ENCODE data around the gene BRINP2. TPM values are rescaled to one million over a fixed set of nuclear protein-coding genes. Genes with fewer than 3 reads are reported as not detected.

The BRINP2 gene
- total and polyA plus RNA-seq, 2 of the 13 experiments (the other 11 are each of a cell fraction or from before 2014, with no cell fraction given): 0.08 to 0.20 TPM

DNA sequence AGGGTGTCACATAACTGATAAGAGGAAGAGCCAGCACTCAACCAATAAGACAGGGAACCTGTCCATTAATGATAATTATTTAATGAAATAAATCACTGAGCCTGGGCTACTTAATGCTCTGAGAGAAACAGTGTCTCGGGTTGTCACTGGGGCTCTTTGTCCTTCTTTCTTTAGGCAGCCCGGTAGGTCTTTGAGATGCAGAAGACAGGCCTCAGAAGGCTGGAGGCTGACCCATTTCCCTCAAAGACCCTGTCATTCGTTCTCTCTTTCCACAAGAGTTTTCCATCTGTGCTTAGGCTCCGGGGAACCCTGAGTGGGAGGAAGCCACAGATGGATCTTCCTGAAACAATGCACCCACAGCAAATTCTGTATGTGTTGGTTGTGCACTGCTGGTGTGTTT, 68.2 kb downstream of the BRINP2 start:
- ATAC-seq: no peak
- H3K9me3 ChIP-seq (ENCODE audit: low read length): no peaks in the 10 kb centered on the region
- no peaks in the 10 kb centered on the region for H3K36me3 ChIP-seq (replicated peaks in 1 of 2; ENCODE audit: control insufficient read depth in 1 of 2, insufficient read depth in 2 of 2, low read length in 2 of 2)
- in situ Hi-C loops (cut with HindIII; ENCODE audit: extremely low pct_ligation_motif_present, low pct_unique_long_range_greater_than_20kb) (no loop called here), intact Hi-C loops (cut with micrococcal nuclease; ENCODE audit: unreplicated experiment) (no loop called here)
- H3K9ac ChIP-seq (ENCODE audit: insufficient read depth, low read depth, low read length): no peak overlapping the region
- H3K27ac ChIP-seq (ENCODE audit: extremely low read length, insufficient read depth, low read length): no peak overlapping the region
- no peak overlapping the region for H2AFZ ChIP-seq (ENCODE audit: low read length)
- TF ChIP-seq, protein P1, sequence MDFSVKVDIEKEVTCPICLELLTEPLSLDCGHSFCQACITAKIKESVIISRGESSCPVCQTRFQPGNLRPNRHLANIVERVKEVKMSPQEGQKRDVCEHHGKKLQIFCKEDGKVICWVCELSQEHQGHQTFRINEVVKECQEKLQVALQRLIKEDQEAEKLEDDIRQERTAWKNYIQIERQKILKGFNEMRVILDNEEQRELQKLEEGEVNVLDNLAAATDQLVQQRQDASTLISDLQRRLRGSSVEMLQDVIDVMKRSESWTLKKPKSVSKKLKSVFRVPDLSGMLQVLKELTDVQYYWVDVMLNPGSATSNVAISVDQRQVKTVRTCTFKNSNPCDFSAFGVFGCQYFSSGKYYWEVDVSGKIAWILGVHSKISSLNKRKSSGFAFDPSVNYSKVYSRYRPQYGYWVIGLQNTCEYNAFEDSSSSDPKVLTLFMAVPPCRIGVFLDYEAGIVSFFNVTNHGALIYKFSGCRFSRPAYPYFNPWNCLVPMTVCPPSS (IDR thresholded peaks at IDR 0.05): no peak
- TF ChIP-seq ZNF101 (CRISPR knock-in tag; IDR thresholded peaks at IDR 0.05; ENCODE audit: borderline replicate concordance, low read depth): no peak
- no peak for TF ChIP-seq RAD51 (IDR thresholded peaks at IDR 0.05; ENCODE audit: borderline replicate concordance)
- TF ChIP-seq ETV6 (CRISPR knock-in tag; conservative IDR thresholded peaks at IDR 0.05): no peak
- no peak for TF ChIP-seq PTBP1 (IDR thresholded peaks at IDR 0.05; ENCODE audit: low read depth, low read length, poor library complexity, severe bottlenecking)
- TF ChIP-seq ZNF766 (CRISPR knock-in tag; IDR thresholded peaks at IDR 0.05; ENCODE audit: borderline replicate concordance): no peak
- TF ChIP-seq KLF12 (CRISPR knock-in tag; IDR thresholded peaks at IDR 0.05; ENCODE audit: borderline replicate concordance): no peak
- TF ChIP-seq ZNF263 (CRISPR knock-in tag; IDR thresholded peaks at IDR 0.05): no peak
- H3K4me1 ChIP-seq (ENCODE audit: insufficient read depth, low read length): no peaks in the 10 kb centered on the region
- peaks cover 0 to 9% of the 10 kb centered on the region in 2 experiments; a peak in 3 of 5 replicates for H3K27me3 ChIP-seq (ENCODE audit: control insufficient read depth in 1 of 2, insufficient read depth in 2 of 2, low read length in 2 of 2)
- CTCF ChIA-PET (ENCODE audit: low intra/inter-chr PET ratio, low total read pairs): no interaction called here
- no peaks in the 10 kb centered on the region for H4K20me1 ChIP-seq (ENCODE audit: insufficient read depth, low read length)
- FAIRE-seq: no peak
- H3K79me2 ChIP-seq (ENCODE audit: insufficient read depth, low read length): no peaks in the 10 kb centered on the region
- no peak overlapping the region for H3K4me2 ChIP-seq (ENCODE audit: low read depth, low read length)
- no peak for DNase-seq (ENCODE audit: low spot score)
- no TSS peak for BruUV-seq (replicated peaks)
- POLR2A ChIA-PET: no interaction called here
- 33% methylated on average over 4 of the region's 4 CpGs for WGBS (ENCODE audit: low lambda C conversion rate)
- no peak overlapping the region for H3K4me3 ChIP-seq (replicated peaks in 1 of 3; ENCODE audit: insufficient read depth in 1 of 3, low read depth in 2 of 3, low read length in 3 of 3)

DNA sequence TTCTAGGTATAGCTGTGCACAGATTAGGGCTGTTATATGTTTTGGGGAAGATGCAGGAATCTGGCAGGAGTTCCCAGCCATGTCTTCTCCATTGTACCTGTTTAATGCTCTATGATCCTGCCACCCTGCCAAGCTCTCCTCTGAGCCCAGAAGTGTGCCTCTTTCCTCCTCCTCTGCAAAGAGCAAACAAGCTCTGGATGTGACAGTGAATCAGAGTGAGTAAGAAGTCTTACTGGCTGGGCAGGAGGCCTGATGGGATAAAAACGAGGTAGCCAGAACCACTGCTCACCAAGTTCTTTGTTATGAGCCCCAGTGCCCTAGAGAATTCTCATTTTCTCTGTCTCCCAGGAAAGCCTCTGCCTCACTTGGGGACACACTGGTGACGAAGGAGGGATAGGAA, 69.0 kb downstream of the BRINP2 start:
- no peaks in the 10 kb centered on the region for H3K79me2 ChIP-seq (ENCODE audit: insufficient read depth, low read length)
- no peak overlapping the region for H3K9ac ChIP-seq (ENCODE audit: insufficient read depth, low read depth, low read length)
- FAIRE-seq: no peak
- ChIA-PET POLR2A (no interaction called here), CTCF (ENCODE audit: low intra/inter-chr PET ratio, low total read pairs) (no interaction called here)
- intact Hi-C loops (cut with micrococcal nuclease; ENCODE audit: unreplicated experiment): no loop called here
- WGBS (ENCODE audit: low lambda C conversion rate): 4% methylated on average over 2 of the region's 2 CpGs
- H3K36me3 ChIP-seq (replicated peaks in 1 of 2; ENCODE audit: control insufficient read depth in 1 of 2, insufficient read depth in 2 of 2, low read length in 2 of 2): no peaks in the 10 kb centered on the region
- no peaks in the 10 kb centered on the region for H3K9me3 ChIP-seq (ENCODE audit: low read length)
- no peak for DNase-seq (ENCODE audit: low spot score)
- no TSS peak for BruUV-seq (replicated peaks)
- ATAC-seq: no peak
- no peak overlapping the region for H3K4me3 ChIP-seq (replicated peaks in 1 of 3; ENCODE audit: insufficient read depth in 1 of 3, low read depth in 2 of 3, low read length in 3 of 3)
- H3K4me1 ChIP-seq (ENCODE audit: insufficient read depth, low read length): no peaks in the 10 kb centered on the region
- no peak overlapping the region for H3K27ac ChIP-seq (ENCODE audit: extremely low read length, insufficient read depth, low read length)
- in situ Hi-C loops (cut with HindIII; ENCODE audit: extremely low pct_ligation_motif_present, low pct_unique_long_range_greater_than_20kb): no loop called here
- H3K27me3 ChIP-seq (ENCODE audit: control insufficient read depth in 1 of 2, insufficient read depth in 2 of 2, low read length in 2 of 2): peaks cover 0 to 9% of the 10 kb centered on the region in 2 experiments; a peak in 3 of 5 replicates
- H3K4me2 ChIP-seq (ENCODE audit: low read depth, low read length): no peak overlapping the region
- no peak overlapping the region for H2AFZ ChIP-seq (ENCODE audit: low read length)
- no peaks in the 10 kb centered on the region for H4K20me1 ChIP-seq (ENCODE audit: insufficient read depth, low read length)
- TF ChIP-seq NFKB2 (CRISPR knock-in tag; IDR thresholded peaks at IDR 0.05; ENCODE audit: borderline replicate concordance): no peak
- TF ChIP-seq, protein P2, sequence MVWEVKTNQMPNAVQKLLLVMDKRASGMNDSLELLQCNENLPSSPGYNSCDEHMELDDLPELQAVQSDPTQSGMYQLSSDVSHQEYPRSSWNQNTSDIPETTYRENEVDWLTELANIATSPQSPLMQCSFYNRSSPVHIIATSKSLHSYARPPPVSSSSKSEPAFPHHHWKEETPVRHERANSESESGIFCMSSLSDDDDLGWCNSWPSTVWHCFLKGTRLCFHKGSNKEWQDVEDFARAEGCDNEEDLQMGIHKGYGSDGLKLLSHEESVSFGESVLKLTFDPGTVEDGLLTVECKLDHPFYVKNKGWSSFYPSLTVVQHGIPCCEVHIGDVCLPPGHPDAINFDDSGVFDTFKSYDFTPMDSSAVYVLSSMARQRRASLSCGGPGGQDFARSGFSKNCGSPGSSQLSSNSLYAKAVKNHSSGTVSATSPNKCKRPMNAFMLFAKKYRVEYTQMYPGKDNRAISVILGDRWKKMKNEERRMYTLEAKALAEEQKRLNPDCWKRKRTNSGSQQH (CRISPR knock-in tag; IDR thresholded peaks at IDR 0.05; ENCODE audit: low read depth): no peak
- TF ChIP-seq ZNF441 (CRISPR knock-in tag; IDR thresholded peaks at IDR 0.05; ENCODE audit: borderline replicate concordance): no peak
- no peak for TF ChIP-seq ZNF496 (CRISPR knock-in tag; IDR thresholded peaks at IDR 0.05; ENCODE audit: insufficient replicate concordance)
- no peak for TF ChIP-seq FOXO4 (CRISPR knock-in tag; conservative IDR thresholded peaks at IDR 0.05)
- no peak for TF ChIP-seq U2AF2 (IDR thresholded peaks at IDR 0.05; ENCODE audit: low read depth, low read length)
